A549 (cell line): ENCODE data around the gene OR51F2. TPM values are rescaled to one million over a fixed set of nuclear protein-coding genes. Genes with fewer than 3 reads are reported as not detected.

Experiments used
- ATAC-seq, 2 experiments: fragments of 200-7000 bp in 1 of 2; fragments of >200 bp in 1 of 2; cut with Nextera tagmentation in 1 of 2; cut with Tn5 transposase in 1 of 2; 3 replicates each; pipeline versions ENCODE4 v1.8.0 to v1.9.1; 2018 to 2020; ENCODE audit warnings: mild to moderate bottlenecking in 1 of 2, moderate library complexity in 1 of 2
- CTCF ChIA-PET: fragments of 300-600 bp; sonication (Branson Sonifier 250); formaldehyde crosslinking; extraction: SDS; loops from one replicate; lab custom pipeline; 2021; ENCODE audit warnings: antibody characterized with exemption, inconsistent platforms; lab: Yijun Ruan, JAX
- POLR2A ChIA-PET: fragments of 350-600 bp; formaldehyde crosslinking; extraction: SDS; loops from one replicate; lab custom pipeline; 2021; ENCODE audit warnings: antibody characterized with exemption, inconsistent platforms; lab: Yijun Ruan, JAX
- DNase-seq, 2 experiments: peaks; one replicate each; pipeline versions ENCODE4 v3.0.0 to v3.0.0-alpha.2; 2011 to 2016; ENCODE audit warnings: low read depth in 1 of 2, low spot score in 1 of 2
- FAIRE-seq: peaks from 2 replicates; lab custom pipeline; 2011; peaks lifted over from hg19 to GRCh38; lab: Jason Lieb, UNC
- H3K27ac ChIP-seq, 2 experiments: fragments of >200 bp; sonication (Bioruptor Twin); formaldehyde crosslinking; 3 replicates each; pipeline ENCODE4 v1.5.1; 2016 to 2017
- H3K4me1 ChIP-seq: fragments of >200 bp; sonication (Bioruptor Twin); formaldehyde crosslinking; 3 replicates; pipeline ENCODE4 v1.6.1; 2016
- H3K4me2 ChIP-seq: fragments of >200 bp; sonication (Bioruptor Twin); formaldehyde crosslinking; 3 replicates; pipeline ENCODE4 v1.6.1; 2016
- H3K4me3 ChIP-seq: fragments of >200 bp; sonication (Bioruptor Twin); formaldehyde crosslinking; 3 replicates; pipeline ENCODE4 v1.5.1; 2016
- H3K9me3 ChIP-seq: fragments of >200 bp; sonication (Bioruptor Twin); formaldehyde crosslinking; 3 replicates; pipeline ENCODE4 v1.6.1; 2016
- BHLHE40 ChIP-seq: IDR thresholded peaks from 2 replicates; pipeline ENCODE4 v1.6.1; 2012; ENCODE audit warnings: low read depth, low read length, inconsistent platforms
- CBX8 ChIP-seq: fragments of 200-600 bp; sonication (generic); IDR thresholded peaks from 2 replicates; pipeline ENCODE4 v1.6.1; 2016
- CEBPB ChIP-seq, 2 experiments: fragments of >200 bp in 1 of 2; sonication (Bioruptor Twin) in 1 of 2; formaldehyde crosslinking in 1 of 2; IDR thresholded peaks; 2 replicates each; pipeline ENCODE4 v1.6.1; 2012 to 2016
- CHD2 ChIP-seq: fragments of 150-350 bp; IDR thresholded peaks from 2 replicates; pipeline ENCODE4 v1.6.1; 2014; ENCODE audit warnings: low read length; ENCODE audit not compliant: partially characterized antibody
- E2F6 ChIP-seq: IDR thresholded peaks from 2 replicates; pipeline ENCODE4 v1.6.1; 2012; ENCODE audit warnings: low read depth, borderline replicate concordance
- EP300 ChIP-seq, 2 experiments: fragments of >200 bp; sonication (Bioruptor Twin); formaldehyde crosslinking; IDR thresholded peaks; 2 replicates in 1 of 2; 3 replicates in 1 of 2; pipeline ENCODE4 v1.6.1; 2016 to 2017
- ESRRA ChIP-seq: fragments of 150-350 bp; IDR thresholded peaks from 2 replicates; pipeline ENCODE4 v1.6.1; 2014; ENCODE audit warnings: mild to moderate bottlenecking, low read length, borderline replicate concordance
- FOSL2 ChIP-seq, 2 experiments: fragments of 450-650 bp in 1 of 2; fragments of >200 bp in 1 of 2; sonication (Bioruptor Twin) in 1 of 2; formaldehyde crosslinking; IDR thresholded peaks; 2 replicates each; pipeline versions ENCODE4 v1.5.0 to v1.6.1; 2016 to 2020; ENCODE audit warnings: mild to moderate bottlenecking in 1 of 2, moderate library complexity in 1 of 2
- HOXA7 ChIP-seq: fragments of 250-450 bp; sonication (Bioruptor Pico); IDR thresholded peaks from 2 replicates; pipeline ENCODE4 v1.5.0; 2020; ENCODE audit warnings: mild to moderate bottlenecking, moderate library complexity
- MAZ ChIP-seq: fragments of 150-350 bp; IDR thresholded peaks from 2 replicates; pipeline ENCODE4 v1.6.1; 2014; ENCODE audit warnings: antibody characterized with exemption, low read depth, low read length, borderline replicate concordance
- MYC ChIP-seq: IDR thresholded peaks from 2 replicates; pipeline ENCODE4 v1.6.1; 2012; ENCODE audit warnings: mild to moderate bottlenecking, inconsistent platforms, low read length, improper control_type of control experiment, borderline replicate concordance
- PBX3 ChIP-seq: IDR thresholded peaks from 2 replicates; pipeline ENCODE4 v1.6.1; 2012
- SREBF2 ChIP-seq: fragments of 450-650 bp; IDR thresholded peaks from 2 replicates; pipeline ENCODE4 v1.6.1; 2014; ENCODE audit warnings: mild to moderate bottlenecking, moderate library complexity
- WGBS: methylation state at CpG from one replicate; pipeline ENCODE4 v1.1.6; 2017; ENCODE audit errors: missing lambda C conversion rate; 5-methylcytosine and 5-hydroxymethylcytosine counted together
- polyA plus RNA-seq, 4 experiments: library from polyadenylated mRNA; depleted of rRNA in 3 of 4; stranded (reverse); fragments of >200 nt; fragmentation: RNase III in 1 of 4; extraction: RNeasy Plus Mini Kit Qiagen cat#74134 plus additional on column Dnase treatment in 1 of 4; gene quantifications; 2 replicates in 3 of 4; 3 replicates in 1 of 4; pipeline ENCODE4 v1.2.3, GENCODE V29; 2011 to 2017
- TF ChIP-seq, protein P1 (sequence below): fragments of 250-450 bp; sonication (Bioruptor Pico); IDR thresholded peaks from 2 replicates; pipeline ENCODE4 v1.5.0; 2021; ENCODE audit warnings: mild to moderate bottlenecking, moderate library complexity, borderline replicate concordance
- TF ChIP-seq, protein P2 (sequence below): fragments of 450-650 bp; IDR thresholded peaks from 2 replicates; pipeline ENCODE4 v1.6.1; 2014; ENCODE audit warnings: antibody characterized with exemption
- TF ChIP-seq, protein P3 (sequence below): fragments of 250-450 bp; sonication (Bioruptor Pico); IDR thresholded peaks from 2 replicates; pipeline ENCODE4 v1.5.0; 2020; ENCODE audit warnings: low read depth, mild to moderate bottlenecking, moderate library complexity

Gene OR51F2
- polyA plus RNA-seq, 2 of the 4 experiments (the other 2 are of a cell fraction), result not detected

DNA sequence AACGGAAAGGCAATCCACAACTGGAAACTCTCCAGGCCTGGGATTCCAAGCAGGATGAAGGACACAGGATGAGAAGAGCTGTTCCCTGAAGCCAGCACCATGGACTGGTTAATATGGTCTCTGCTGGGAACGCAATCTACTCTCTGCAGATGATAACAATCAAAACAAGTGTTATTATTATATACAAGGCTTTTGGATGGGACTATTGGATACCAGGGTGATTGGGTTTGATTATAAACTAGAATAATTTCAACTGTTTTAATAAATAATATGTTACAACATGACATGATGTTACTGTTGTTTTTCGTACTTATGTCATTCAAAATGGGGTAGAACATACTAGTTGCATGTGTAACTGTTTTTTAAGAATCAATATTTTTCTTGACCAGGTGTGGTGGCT is 16.8 kb upstream of the OR51F2 start, which contains the start of gene OR52R1:
Gene OR52R1 (minus strand): TSS at position 101 of the 400 bp plus-strand sequence. CDS start 0 bp downstream, at position 101.
- Histone ChIP-seq H3K4me2 (no peak within 1 kb of the TSS), H3K4me1 (no peaks in the 10 kb centered on the region), H3K27ac (no peak within 1 kb of the TSS), H3K4me3 (no peak within 1 kb of the TSS), H3K9me3 (no peaks in the 10 kb centered on the region)
- FAIRE-seq (no peak), ATAC-seq (no peak), DNase-seq (no peak)
- 0% methylated on average over 3 of the region's 3 CpGs for WGBS
- ChIA-PET CTCF (interaction anchor here (1.0 kb wide), 1 partner anchor 617 kb away, joined by 3 read pairs; no protein-coding TSS in a partner anchor), POLR2A (no interaction called here)
- TF ChIP-seq CEBPB (IDR thresholded peaks at IDR 0.05) (no peak), FOSL2 (IDR thresholded peaks at IDR 0.05) (no peak), FOSL2 (CRISPR knock-in tag; IDR thresholded peaks at IDR 0.05) (no peak), PBX3 (no peak), HOXA7 (CRISPR knock-in tag) (no peak), ESRRA (no peak)
- TF ChIP-seq, protein P1, sequence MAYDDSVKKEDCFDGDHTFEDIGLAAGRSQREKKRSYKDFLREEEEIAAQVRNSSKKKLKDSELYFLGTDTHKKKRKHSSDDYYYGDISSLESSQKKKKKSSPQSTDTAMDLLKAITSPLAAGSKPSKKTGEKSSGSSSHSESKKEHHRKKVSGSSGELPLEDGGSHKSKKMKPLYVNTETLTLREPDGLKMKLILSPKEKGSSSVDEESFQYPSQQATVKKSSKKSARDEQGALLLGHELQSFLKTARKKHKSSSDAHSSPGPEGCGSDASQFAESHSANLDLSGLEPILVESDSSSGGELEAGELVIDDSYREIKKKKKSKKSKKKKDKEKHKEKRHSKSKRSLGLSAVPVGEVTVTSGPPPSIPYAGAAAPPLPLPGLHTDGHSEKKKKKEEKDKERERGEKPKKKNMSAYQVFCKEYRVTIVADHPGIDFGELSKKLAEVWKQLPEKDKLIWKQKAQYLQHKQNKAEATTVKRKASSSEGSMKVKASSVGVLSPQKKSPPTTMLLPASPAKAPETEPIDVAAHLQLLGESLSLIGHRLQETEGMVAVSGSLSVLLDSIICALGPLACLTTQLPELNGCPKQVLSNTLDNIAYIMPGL, result no peak
- TF ChIP-seq, protein P2, sequence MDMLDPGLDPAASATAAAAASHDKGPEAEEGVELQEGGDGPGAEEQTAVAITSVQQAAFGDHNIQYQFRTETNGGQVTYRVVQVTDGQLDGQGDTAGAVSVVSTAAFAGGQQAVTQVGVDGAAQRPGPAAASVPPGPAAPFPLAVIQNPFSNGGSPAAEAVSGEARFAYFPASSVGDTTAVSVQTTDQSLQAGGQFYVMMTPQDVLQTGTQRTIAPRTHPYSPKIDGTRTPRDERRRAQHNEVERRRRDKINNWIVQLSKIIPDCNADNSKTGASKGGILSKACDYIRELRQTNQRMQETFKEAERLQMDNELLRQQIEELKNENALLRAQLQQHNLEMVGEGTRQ, result no peak

GRCh38 chr11:4808476-4808875 is 12.6 kb upstream of the OR51F2 start:
- ChIA-PET POLR2A (no interaction called here), CTCF (no interaction called here)
- TF ChIP-seq CBX8 (no peak), BHLHE40 (no peak), E2F6 (no peak), MYC (no peak), CHD2 (no peak)
- TF ChIP-seq, protein P3, sequence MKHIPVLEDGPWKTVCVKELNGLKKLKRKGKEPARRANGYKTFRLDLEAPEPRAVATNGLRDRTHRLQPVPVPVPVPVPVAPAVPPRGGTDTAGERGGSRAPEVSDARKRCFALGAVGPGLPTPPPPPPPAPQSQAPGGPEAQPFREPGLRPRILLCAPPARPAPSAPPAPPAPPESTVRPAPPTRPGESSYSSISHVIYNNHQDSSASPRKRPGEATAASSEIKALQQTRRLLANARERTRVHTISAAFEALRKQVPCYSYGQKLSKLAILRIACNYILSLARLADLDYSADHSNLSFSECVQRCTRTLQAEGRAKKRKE (CRISPR knock-in tag), result no peak
- H3K9me3 ChIP-seq, result no peaks in the 10 kb centered on the region
- no peak overlapping the region for H3K27ac ChIP-seq
- 0% methylated on average over 1 of the region's 1 CpG for WGBS
- no peak overlapping the region for H3K4me3 ChIP-seq
- FAIRE-seq (no peak), ATAC-seq (no peak), DNase-seq (no peak)
- no peaks in the 10 kb centered on the region for H3K4me1 ChIP-seq
- H3K4me2 ChIP-seq, result no peak overlapping the region

DNA sequence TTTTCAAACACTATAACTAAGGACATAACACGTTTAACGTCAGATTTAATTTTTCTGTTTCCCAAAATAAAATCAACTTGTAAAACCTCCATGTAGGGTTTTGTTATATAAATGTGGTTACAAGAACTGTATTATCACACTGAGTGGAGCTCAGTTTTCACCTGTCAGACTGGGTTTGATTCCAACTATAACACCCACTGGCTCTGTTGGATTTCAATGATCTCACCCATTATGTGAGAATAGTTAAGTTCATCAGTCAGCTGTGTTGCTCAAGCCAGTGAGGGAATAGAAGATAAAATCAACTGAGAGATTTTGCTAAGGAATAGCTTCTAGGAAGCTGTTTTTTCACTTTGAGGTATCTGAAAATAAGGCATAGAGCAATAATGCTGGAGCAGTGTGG is 11.9 kb upstream of the OR51F2 start:
- TF ChIP-seq EP300 (IDR thresholded peaks at IDR 0.05) (no peak), MAZ (no peak), SREBF2 (no peak)
- TF ChIP-seq, all 56 proteins: peak for 0
- no peak for FAIRE-seq
- no peak for ATAC-seq
- ChIA-PET POLR2A (no interaction called here), CTCF (no interaction called here)
- H3K27ac ChIP-seq, result no peak overlapping the region
- H3K9me3 ChIP-seq, result no peaks in the 10 kb centered on the region
- H3K4me2 ChIP-seq, result no peak overlapping the region
- no peak for DNase-seq
- no peaks in the 10 kb centered on the region for H3K4me1 ChIP-seq
- WGBS, result 55% methylated on average over 2 of the region's 2 CpGs
- H3K4me3 ChIP-seq, result no peak overlapping the region
